ENCODE measurements around the gene NOP53.

DNA sequence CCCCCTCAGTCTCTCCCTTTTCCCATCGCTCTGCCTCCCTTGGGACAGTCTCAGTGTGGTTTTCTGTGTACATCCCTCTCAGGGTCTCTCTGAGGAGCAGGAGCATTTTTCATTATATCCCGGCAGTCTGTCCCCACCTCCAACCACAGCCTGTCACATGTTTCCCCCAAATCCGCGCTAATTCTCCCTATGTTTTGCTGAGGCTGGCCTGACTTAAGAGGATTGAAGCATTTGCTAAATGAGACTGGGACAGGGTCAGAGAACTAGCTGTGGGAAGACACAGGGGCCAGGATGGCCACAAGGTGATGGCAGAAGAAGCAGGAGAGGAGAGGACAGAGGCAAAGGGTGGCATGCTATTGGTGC lies 53.5 kb downstream of the NOP53 start:
- no peak for TF ChIP-seq GATA3 (IDR thresholded peaks at IDR 0.05; ENCODE audit: low read depth, low read length)
- no peak for TF ChIP-seq GATA2 (IDR thresholded peaks at IDR 0.05; ENCODE audit: low read depth, low read length)
